Stimulated activated naive B cell treated with anti-CD40 and anti-IgM and Interleukin-4, amounts not matched to agents 10 μg/mL and 1 μg/mL and 100 μg/mL, for 72 hours (primary cell): Measurements from ENCODE around the gene KSR1.
A peak's percentile ranks its signal among the peaks of the same experiment; 100 is the strongest.

Source experiments
- ATAC-seq, 2 donors: fragments of 150-1000 bp; cut with Tn5 transposase; replicated peaks; 2 replicates each; pipeline ENCODE4 v1.10.0; 2021; ENCODE audit warnings: moderate library complexity in 1 of 2
- DNase-seq: peaks from one replicate; pipeline ENCODE4 v3.0.0; 2021
- H3K27ac Mint-ChIP-seq: one replicate; pipeline ENCODE4 v1.8.0; 2022; ENCODE audit warnings: mild to moderate bottlenecking, mixed read lengths
- H3K27me3 Mint-ChIP-seq, 2 donors: one replicate each; pipeline ENCODE4 v1.8.0; 2022; ENCODE audit warnings: mixed read lengths in 2 of 2
- H3K36me3 Mint-ChIP-seq, 2 donors: one replicate each; pipeline ENCODE4 v1.8.0; 2022; ENCODE audit warnings: mixed read lengths in 2 of 2, mild to moderate bottlenecking in 1 of 2
- H3K4me1 Mint-ChIP-seq, 2 donors: one replicate each; pipeline ENCODE4 v1.8.0; 2022; ENCODE audit warnings: mixed read lengths in 2 of 2, mild to moderate bottlenecking in 1 of 2
- H3K4me3 Mint-ChIP-seq, 2 donors: one replicate each; pipeline ENCODE4 v1.8.0; 2022; ENCODE audit warnings: mild to moderate bottlenecking in 2 of 2, mixed read lengths in 2 of 2, moderate library complexity in 1 of 2
- H3K9me3 Mint-ChIP-seq, 2 donors: one replicate each; pipeline ENCODE4 v1.8.0; 2022; ENCODE audit warnings: mixed read lengths in 2 of 2, mild to moderate bottlenecking in 1 of 2

The KSR1 gene

DNA sequence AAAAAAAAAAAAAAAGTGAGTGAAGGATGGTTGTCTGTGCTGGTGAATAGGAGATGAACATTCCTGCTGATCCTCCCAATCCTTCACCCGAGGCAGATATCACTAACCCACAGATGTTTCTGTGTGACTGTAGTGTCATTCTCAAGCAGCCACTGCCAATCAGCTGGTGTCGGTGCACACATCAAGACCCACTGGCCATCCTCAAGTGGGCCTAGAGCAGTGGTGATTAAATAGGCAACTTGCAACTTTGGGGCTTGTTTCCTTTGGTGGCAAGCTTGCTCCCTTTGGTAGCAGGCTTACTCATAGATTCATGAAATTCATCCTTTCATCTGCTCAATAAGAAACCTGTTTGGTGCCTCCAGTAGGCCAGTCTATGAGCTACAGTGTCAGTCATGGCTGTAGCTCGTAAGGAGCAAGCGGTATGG, 123.7 kb downstream of the KSR1 start:
- no peaks in the 10 kb centered on the region for H3K27me3 Mint-ChIP-seq
- peaks cover 17% of the 10 kb centered on the region in 2 donors for H3K36me3 Mint-ChIP-seq
- no peak overlapping the region for H3K4me3 Mint-ChIP-seq
- peak overlapping the region; percentile 10 for H3K27ac Mint-ChIP-seq
- peaks cover 12 to 14% of the 10 kb centered on the region in 2 donors for H3K4me1 Mint-ChIP-seq
- no peak for DNase-seq
- no peaks in the 10 kb centered on the region for H3K9me3 Mint-ChIP-seq
- ATAC-seq = no peak

DNA sequence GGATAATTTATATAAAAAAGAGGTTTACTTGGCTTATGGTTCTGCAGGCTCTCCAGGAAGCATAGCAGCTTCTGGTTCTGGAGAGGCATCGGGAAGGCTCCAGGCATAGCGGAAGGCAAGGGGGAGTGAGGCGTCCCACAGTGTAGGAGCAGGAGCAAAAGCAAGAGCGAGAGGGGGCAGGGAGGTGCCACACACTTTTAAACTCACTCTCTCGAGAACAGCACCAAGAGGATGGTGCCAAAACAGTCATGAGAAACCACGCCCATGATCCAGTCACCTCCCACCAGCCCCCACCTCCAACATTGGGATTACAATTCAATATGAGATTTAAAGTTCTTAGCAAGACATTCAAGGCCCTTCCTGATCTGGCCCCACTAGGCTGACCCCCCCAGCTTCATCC, 124.8 kb downstream of the KSR1 start:
- peaks cover 21 to 22% of the 10 kb centered on the region in 2 donors for H3K4me1 Mint-ChIP-seq
- no peak overlapping the region for H3K27ac Mint-ChIP-seq
- H3K9me3 Mint-ChIP-seq = no peaks in the 10 kb centered on the region
- H3K4me3 Mint-ChIP-seq = no peak overlapping the region
- no peaks in the 10 kb centered on the region for H3K27me3 Mint-ChIP-seq
- DNase-seq = no peak
- ATAC-seq = no peak
- peaks cover 18 to 27% of the 10 kb centered on the region in 2 donors for H3K36me3 Mint-ChIP-seq

DNA sequence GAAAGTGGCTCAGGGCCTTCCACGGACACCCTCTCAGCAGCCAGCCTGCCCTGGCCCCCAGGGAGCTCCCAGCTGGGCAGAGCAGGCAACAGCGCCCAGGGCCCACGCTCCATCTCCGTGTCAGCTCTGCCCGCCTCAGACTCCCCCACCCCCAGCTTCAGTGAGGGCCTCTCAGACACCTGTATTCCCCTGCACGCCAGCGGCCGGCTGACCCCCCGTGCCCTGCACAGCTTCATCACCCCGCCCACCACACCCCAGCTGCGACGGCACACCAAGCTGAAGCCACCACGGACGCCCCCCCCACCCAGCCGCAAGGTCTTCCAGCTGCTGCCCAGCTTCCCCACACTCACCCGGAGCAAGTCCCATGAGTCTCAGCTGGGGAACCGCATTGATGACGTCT, 126.4 kb downstream of the KSR1 start:
- Mint-ChIP-seq H3K27ac (no peak overlapping the region), H3K36me3 (peaks cover 16 to 36% of the 10 kb centered on the region in 2 donors), H3K9me3 (no peaks in the 10 kb centered on the region), H3K4me3 (no peak overlapping the region), H3K4me1 (peaks cover 21 to 22% of the 10 kb centered on the region in 2 donors), H3K27me3 (no peaks in the 10 kb centered on the region)
- DNase-seq = no peak
- no peak for ATAC-seq

DNA sequence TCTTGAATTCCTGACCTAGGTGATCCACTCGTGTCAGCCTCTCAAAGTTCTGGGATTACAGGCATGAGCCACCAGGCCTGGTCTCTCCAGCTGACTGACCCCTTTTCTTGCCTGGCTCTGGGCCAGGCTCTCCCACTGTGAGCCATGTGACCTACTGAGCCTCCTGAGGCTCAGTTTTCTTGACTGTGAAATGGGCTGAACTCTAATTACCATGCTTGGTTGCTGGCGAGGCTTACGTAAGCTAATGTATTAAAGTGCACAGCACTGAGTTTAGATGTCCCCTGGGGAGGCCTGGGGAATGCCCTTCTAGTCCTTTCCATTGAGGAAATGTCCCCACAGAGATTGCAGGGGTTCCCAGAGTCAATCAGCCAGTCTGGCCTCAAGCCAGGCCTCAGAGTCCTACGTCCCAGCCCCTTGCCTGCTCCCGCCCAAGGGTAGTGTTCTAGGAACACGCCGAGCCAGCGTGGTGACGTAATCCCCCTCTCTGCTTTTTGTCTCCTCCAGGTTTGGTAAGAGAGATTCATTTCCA, 129.0 kb downstream of the KSR1 start:
- Mint-ChIP-seq H3K27ac (no peak overlapping the region), H3K4me3 (no peak overlapping the region), H3K36me3 (peaks cover 16 to 45% of the 10 kb centered on the region in 2 donors), H3K27me3 (no peaks in the 10 kb centered on the region), H3K4me1 (peaks cover 14 to 15% of the 10 kb centered on the region in 2 donors), H3K9me3 (no peaks in the 10 kb centered on the region)
- DNase-seq (no peak), ATAC-seq (peak; percentile 60 to 86)

DNA sequence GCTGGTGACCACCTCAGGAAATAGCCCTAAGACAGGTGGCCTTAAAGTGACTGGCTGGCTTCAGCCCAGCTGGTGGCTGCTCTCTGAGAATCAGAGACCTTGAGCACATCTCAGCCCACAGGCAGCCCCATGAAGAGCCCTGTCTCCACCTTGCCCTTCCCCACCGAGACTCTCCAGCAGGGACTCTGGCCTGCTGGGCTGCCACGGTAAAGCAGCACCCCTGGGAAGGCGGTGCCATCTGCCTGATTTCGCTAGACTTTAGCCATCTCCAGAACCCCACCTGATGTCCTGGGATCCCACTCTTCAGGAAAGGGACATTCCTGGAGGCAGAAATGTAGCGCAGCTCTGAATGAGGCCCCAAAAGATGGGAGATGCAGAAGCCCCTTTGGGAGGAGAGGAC, 129.5 kb downstream of the KSR1 start:
- Mint-ChIP-seq H3K9me3 (no peaks in the 10 kb centered on the region), H3K4me3 (no peak overlapping the region), H3K4me1 (peaks cover 14 to 15% of the 10 kb centered on the region in 2 donors), H3K27ac (no peak overlapping the region), H3K27me3 (no peaks in the 10 kb centered on the region), H3K36me3 (peaks cover 16 to 49% of the 10 kb centered on the region in 2 donors)
- ATAC-seq (peak; percentile 7 to 27), DNase-seq (no peak)

DNA sequence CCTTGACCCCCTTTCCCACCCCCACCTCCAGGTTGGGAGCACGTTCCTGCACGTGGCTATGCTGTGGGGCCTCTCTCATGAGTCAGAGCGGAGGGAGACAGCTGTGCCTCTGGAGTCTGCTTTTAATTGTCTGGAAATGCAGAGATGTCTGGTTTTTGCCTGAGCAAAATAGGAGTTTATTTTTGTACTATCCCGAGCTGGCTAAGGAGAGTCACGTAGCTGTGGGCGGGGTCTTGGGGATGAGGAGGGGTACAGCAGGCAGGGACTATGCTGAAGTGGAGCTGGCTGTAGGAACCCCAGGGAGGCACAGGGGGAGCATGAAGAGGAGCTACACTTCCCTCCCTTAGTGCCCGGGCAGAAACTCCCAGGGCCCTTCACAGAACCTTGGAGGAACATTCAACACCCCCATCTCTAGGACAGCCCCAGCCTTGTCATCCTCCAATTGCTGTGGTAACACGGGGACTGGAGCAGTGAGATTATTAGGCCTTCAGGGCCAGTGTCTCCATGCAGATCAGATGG, 130.0 kb downstream of the KSR1 start:
- Mint-ChIP-seq H3K9me3 (no peaks in the 10 kb centered on the region), H3K36me3 (peaks cover 16 to 53% of the 10 kb centered on the region in 2 donors)
- DNase-seq = no peak

DNA sequence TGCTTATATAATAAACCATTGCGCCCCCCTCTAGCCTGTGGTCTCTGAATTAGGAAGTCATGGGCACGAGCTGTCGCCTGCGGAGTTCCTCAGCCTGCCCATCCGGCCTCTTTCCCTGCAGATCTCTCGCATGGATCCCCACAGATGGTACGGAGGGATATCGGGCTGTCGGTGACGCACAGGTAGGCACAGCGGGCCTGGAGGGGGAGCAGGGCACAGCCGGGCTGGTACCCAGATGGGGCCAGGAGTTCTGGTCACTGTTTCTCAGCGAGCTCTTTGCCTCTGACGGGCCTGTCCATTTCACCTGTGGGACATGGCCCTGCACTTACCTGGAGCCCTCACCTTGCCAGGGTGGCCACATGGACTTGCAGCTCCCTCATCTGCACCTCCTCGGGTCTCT, 132.1 kb downstream of the KSR1 start:
- peaks cover 10 to 14% of the 10 kb centered on the region in 2 donors for H3K4me1 Mint-ChIP-seq
- peak overlapping the region; percentile 14 for H3K27ac Mint-ChIP-seq
- H3K36me3 Mint-ChIP-seq = peaks cover 10 to 58% of the 10 kb centered on the region in 2 donors
- H3K27me3 Mint-ChIP-seq = no peaks in the 10 kb centered on the region
- ATAC-seq (no peak), DNase-seq (no peak)
- H3K4me3 Mint-ChIP-seq = no peak overlapping the region
- no peaks in the 10 kb centered on the region for H3K9me3 Mint-ChIP-seq

More for the DNA sequence above, 130.0 kb downstream of the KSR1 start:
- peaks cover 14 to 15% of the 10 kb centered on the region in 2 donors for H3K4me1 Mint-ChIP-seq
- no peak for ATAC-seq
- no peak overlapping the region for H3K27ac Mint-ChIP-seq
- no peaks in the 10 kb centered on the region for H3K27me3 Mint-ChIP-seq
- no peak overlapping the region for H3K4me3 Mint-ChIP-seq

DNA sequence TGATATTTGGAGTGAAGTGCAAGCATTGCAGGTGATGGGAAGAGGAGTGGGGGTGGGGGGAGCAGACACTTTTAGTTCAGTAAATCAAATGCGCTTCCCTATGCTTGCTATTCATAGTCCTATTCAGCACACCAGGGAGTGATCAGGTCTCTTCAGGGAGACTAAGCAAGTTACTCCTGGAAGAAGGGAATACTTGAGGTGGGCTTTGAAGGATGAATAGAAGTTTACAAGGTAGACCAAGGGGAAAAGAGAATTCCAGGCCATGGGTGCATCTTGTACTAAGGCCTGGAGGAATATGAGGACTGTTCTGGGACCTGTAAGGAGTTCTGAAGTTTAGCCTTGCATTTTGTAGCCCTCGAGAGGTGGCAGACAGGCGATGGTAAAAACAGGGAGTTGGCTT, 134.6 kb downstream of the KSR1 start:
- H3K9me3 Mint-ChIP-seq = no peaks in the 10 kb centered on the region
- peaks cover 6 to 52% of the 10 kb centered on the region in 2 donors for H3K36me3 Mint-ChIP-seq
- DNase-seq (no peak), ATAC-seq (no peak)
- H3K4me3 Mint-ChIP-seq = no peak overlapping the region
- no peaks in the 10 kb centered on the region for H3K27me3 Mint-ChIP-seq
- no peak overlapping the region for H3K27ac Mint-ChIP-seq
- H3K4me1 Mint-ChIP-seq = peaks cover under 1% of the 10 kb centered on the region in 2 donors

DNA sequence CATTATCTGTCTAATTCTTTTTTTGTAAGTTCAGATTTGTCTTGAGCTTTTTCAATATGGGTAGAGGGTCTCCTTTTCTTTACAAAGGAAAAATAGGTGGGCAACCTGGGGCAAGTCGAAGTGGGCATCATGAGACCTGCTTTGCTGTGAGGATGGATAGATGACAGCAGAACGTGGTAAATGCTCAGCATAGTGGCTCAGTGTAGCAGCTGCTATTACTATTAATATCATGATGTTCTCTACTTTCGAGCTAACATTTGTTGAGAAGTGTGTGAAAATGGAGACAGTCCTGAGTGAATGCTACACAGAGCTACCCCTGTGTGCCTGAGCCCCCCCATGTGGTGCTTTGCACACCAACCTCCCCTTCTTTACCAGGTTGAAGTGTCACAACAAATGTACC, 135.7 kb downstream of the KSR1 start:
- no peak for ATAC-seq
- Mint-ChIP-seq H3K36me3 (peaks cover 11 to 50% of the 10 kb centered on the region in 2 donors), H3K4me1 (no peaks in the 10 kb centered on the region), H3K27me3 (no peaks in the 10 kb centered on the region), H3K4me3 (no peak overlapping the region), H3K27ac (no peak overlapping the region), H3K9me3 (no peaks in the 10 kb centered on the region)
- no peak for DNase-seq

DNA sequence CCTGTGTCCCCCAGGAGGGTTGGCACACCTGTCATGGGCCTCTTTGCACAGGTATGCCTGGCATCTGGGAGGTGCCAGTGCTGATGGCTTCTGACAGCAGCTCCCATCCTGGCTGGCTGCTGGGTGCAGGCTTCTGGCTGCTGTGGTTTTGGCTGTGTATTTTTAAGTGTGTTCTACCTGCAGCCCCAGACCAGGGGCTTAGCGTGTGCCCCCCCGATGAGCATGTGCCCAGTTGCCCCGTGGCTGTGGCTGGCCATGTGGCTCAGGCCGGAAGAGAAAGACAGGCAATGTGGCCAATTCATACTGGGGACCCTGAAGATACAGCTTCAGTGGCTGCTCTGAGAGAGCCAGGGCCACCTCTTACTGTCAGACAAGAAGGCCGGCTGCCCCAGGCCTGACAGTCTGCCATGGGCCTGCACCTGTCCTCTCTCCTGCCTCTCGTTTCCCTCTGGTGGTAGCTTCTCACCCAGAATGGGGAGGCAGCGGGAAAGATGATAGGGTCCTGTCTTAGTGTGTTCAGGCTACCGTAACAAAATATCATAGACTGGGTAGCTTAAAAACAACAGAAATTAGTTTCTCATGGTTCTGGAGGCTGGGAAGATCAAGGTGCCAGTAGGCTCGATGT, 137.1 kb downstream of the KSR1 start:
- no peak overlapping the region for H3K4me3 Mint-ChIP-seq
- no peaks in the 10 kb centered on the region for H3K27me3 Mint-ChIP-seq
- ATAC-seq (no peak), DNase-seq (no peak)
- H3K27ac Mint-ChIP-seq = no peak overlapping the region
- H3K36me3 Mint-ChIP-seq = peaks cover 11 to 50% of the 10 kb centered on the region in 2 donors
- H3K4me1 Mint-ChIP-seq = no peaks in the 10 kb centered on the region
- no peaks in the 10 kb centered on the region for H3K9me3 Mint-ChIP-seq

DNA sequence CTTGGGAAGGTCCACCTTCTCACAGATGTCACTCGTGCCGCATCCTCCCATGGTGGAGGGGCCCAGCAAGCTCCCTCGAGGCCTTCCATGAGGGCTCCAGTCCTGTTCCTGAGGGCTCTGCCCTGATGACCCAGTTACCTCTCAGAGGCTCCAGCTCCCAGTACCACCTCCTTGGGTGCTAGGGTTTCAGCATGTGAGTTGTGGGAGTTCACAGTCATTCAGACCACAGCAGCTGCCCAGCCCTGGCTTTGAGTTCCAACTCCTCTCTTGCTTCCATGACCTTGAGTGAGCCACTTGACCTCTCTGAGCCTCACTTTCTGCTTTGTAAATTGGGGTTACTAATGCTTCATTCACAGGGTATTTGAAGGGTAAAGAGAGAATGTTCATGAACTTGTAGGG, 137.6 kb downstream of the KSR1 start:
- Mint-ChIP-seq H3K4me3 (no peak overlapping the region), H3K27me3 (no peaks in the 10 kb centered on the region), H3K9me3 (no peaks in the 10 kb centered on the region), H3K4me1 (no peaks in the 10 kb centered on the region), H3K36me3 (peaks cover 11 to 50% of the 10 kb centered on the region in 2 donors), H3K27ac (no peak overlapping the region)
- DNase-seq (no peak), ATAC-seq (no peak)

DNA sequence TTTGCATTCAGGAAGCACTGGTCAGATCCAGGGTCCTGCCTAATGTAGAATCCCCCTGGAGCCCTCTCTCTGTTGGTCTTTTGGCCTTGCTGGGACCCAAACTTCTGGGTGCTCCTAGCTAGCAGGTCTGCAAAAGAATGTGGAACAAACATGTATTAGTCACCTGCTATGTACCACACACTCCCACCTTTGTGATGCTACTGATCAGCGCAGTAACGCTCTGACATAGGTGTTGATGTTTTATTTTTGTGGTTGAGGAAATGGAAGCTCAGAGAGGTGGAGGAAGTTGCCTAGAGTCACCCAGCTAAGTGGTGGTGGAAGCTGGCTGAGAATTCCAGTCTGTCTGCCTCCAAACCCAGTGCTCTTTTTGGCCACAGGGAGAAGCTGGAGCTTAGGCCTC, 139.0 kb downstream of the KSR1 start:
- no peaks in the 10 kb centered on the region for H3K27me3 Mint-ChIP-seq
- peaks cover 11 to 44% of the 10 kb centered on the region in 2 donors for H3K36me3 Mint-ChIP-seq
- no peak overlapping the region for H3K27ac Mint-ChIP-seq
- ATAC-seq (no peak), DNase-seq (no peak)
- peaks cover 2 to 6% of the 10 kb centered on the region in 2 donors for H3K4me1 Mint-ChIP-seq
- no peaks in the 10 kb centered on the region for H3K9me3 Mint-ChIP-seq
- H3K4me3 Mint-ChIP-seq = no peak overlapping the region

DNA sequence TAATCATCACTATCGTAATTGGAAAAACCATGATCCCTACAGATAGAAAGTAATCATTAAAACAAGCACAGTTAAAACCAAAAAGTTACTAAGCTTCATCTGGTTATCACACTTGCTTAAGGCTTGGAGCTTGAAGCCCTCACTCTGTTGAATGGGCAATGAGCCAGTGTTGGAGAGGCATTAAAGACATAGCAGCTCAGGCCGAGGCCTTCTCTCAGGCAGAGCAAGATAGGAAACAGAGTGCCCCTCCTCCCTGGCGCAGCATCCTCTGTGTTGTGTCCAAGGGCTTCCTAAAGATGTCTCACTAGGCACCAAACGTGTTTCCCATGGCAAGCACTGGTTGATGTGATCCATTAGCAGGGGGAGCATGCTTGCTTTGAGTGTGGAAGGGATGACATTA, 139.8 kb downstream of the KSR1 start:
- peaks cover 12 to 40% of the 10 kb centered on the region in 2 donors for H3K36me3 Mint-ChIP-seq
- H3K4me1 Mint-ChIP-seq = peaks cover 2 to 6% of the 10 kb centered on the region in 2 donors
- ATAC-seq (no peak), DNase-seq (no peak)
- no peaks in the 10 kb centered on the region for H3K27me3 Mint-ChIP-seq
- H3K9me3 Mint-ChIP-seq = no peaks in the 10 kb centered on the region
- H3K27ac Mint-ChIP-seq = no peak overlapping the region
- H3K4me3 Mint-ChIP-seq = no peak overlapping the region

DNA sequence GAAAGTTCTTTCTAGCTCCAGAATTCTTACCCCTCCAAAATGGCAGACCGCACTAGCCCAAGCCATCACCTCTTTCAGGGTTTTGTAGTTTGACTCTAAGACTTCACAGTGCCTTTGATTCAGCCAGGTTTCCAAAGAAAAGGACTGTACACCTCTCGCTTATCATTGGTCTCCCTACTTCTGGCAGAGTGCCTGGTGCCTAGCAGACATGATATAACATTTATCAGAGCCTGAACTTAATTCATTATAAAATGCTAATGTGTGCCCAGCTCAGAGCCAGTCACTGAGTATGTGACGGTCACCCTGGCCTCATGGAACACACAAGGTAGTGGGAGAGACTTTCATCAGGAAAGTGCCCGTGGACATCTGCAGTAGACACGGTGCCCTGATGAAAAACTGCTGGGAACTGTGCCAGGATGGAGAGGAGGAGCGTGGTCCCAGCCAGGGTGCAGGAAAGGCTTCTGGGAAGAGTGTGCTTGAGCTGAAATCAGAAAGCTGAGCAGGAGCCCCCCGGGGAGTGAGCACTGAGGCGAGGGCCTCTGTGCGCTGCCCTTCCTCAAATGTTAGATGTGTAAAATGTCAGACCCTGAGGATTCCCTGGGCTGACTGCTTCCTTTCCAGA, 140.4 kb downstream of the KSR1 start:
- no peaks in the 10 kb centered on the region for H3K27me3 Mint-ChIP-seq
- DNase-seq = no peak
- no peak for ATAC-seq
- peak overlapping the region; percentile 2 for H3K27ac Mint-ChIP-seq
- H3K36me3 Mint-ChIP-seq = peaks cover 17 to 43% of the 10 kb centered on the region in 2 donors
- H3K9me3 Mint-ChIP-seq = no peaks in the 10 kb centered on the region
- no peak overlapping the region for H3K4me3 Mint-ChIP-seq
- peaks cover 2 to 6% of the 10 kb centered on the region in 2 donors for H3K4me1 Mint-ChIP-seq

DNA sequence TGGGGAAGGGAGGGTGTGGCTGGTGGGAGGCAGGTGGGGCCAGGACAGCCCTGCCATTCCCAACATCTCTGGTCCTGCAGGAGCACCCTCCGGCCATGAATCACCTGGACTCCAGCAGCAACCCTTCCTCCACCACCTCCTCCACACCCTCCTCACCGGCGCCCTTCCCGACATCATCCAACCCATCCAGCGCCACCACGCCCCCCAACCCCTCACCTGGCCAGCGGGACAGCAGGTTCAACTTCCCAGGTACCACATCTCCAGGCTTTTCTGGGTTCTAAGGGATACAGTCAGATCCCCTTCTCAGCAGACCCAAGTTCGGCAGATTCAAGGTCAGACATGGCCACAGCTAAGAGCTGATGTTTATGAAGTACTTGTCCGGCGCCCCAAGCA, 140.9 kb downstream of the KSR1 start:
- Mint-ChIP-seq H3K27me3 (no peaks in the 10 kb centered on the region), H3K36me3 (peaks cover 17 to 42% of the 10 kb centered on the region in 2 donors), H3K4me3 (no peak overlapping the region), H3K9me3 (no peaks in the 10 kb centered on the region), H3K27ac (no peak overlapping the region), H3K4me1 (peaks cover 2 to 6% of the 10 kb centered on the region in 2 donors)
- no peak for DNase-seq
- ATAC-seq = no peak
